Activated naive CD4-positive, alpha-beta T cell treated with anti-CD3 and anti-CD28 coated beads, Interleukin-2, amount 50 U/mL, for 24 hours (primary cell): Measurements from ENCODE around the gene VIM.

Experiments used
- H3K27ac Mint-ChIP-seq: one replicate; pipeline ENCODE4 v1.8.0; 2021; ENCODE audit warnings: mild to moderate bottlenecking, mixed read lengths
- H3K27me3 Mint-ChIP-seq: one replicate; pipeline ENCODE4 v1.8.0; 2021; ENCODE audit warnings: mixed read lengths
- H3K36me3 Mint-ChIP-seq: one replicate; pipeline ENCODE4 v1.8.0; 2021; ENCODE audit warnings: mixed read lengths
- H3K4me1 Mint-ChIP-seq: one replicate; pipeline ENCODE4 v1.8.0; 2021; ENCODE audit warnings: mixed read lengths
- H3K4me3 Mint-ChIP-seq: one replicate; pipeline ENCODE4 v1.8.0; 2021; ENCODE audit warnings: mild to moderate bottlenecking, mixed read lengths
- H3K9me3 Mint-ChIP-seq: one replicate; pipeline ENCODE4 v1.8.0; 2021; ENCODE audit warnings: mixed read lengths

VIM gene

DNA sequence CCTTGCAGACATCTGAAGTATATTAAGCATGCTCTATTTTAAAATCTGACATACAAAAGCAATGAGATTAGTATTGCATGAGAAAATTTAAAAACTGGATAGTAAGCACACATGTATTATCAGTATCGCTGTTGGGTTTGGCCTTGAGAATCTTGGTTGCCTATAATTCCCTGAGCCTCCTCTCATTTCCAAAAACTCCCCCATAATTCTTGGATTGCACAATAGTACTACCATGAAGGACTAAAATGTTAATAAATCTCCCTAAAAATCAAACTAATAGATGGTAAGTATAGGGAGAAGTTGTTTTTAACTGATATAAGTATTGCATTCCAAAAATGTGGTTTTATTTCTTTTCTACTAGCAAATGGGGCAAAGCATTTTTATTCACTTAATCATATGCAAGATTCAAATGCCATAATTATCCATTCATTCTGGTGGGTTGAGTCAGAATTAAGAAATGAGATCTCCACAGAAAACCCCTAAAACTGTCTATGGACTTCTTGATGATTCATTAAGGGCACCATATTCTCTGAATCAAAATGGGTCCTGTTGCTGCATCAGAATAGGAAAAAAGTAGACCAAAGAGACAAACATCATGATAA, 10.3 kb upstream of the VIM start:
- H3K4me1 Mint-ChIP-seq: peaks cover 35% of the 10 kb centered on the region
- peaks cover 10% of the 10 kb centered on the region for H3K36me3 Mint-ChIP-seq
- peak overlapping the region; percentile 91 for H3K27ac Mint-ChIP-seq
- no peaks in the 10 kb centered on the region for H3K27me3 Mint-ChIP-seq
- H3K4me3 Mint-ChIP-seq: peak overlapping the region; percentile 66
- H3K9me3 Mint-ChIP-seq: peaks cover 6% of the 10 kb centered on the region

DNA sequence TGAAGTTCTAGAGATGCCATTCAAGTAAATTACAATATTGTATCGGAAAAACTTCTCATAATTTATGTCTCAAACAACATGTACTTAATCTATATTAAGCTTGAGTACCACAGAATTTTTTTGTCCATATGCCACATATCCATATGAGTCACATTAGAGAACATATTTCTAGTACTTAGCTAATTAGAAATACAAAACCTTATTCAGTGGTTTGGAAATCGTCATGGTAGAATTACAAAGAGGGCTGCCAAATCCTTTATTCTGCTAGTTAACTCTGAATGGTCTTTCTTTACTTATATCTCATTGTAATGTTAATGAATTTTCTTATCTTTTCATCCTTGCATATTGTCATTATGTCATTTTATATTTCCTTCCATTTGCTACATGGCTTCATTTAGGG, 9.0 kb upstream of the VIM start:
- H3K4me1 Mint-ChIP-seq: peaks cover 35% of the 10 kb centered on the region
- H3K27ac Mint-ChIP-seq: no peak overlapping the region
- peaks cover 5% of the 10 kb centered on the region for H3K36me3 Mint-ChIP-seq
- H3K4me3 Mint-ChIP-seq: no peak overlapping the region
- H3K9me3 Mint-ChIP-seq: peaks cover 6% of the 10 kb centered on the region
- no peaks in the 10 kb centered on the region for H3K27me3 Mint-ChIP-seq

GRCh38 chr10:17220652-17221100, 7.4 kb upstream of the VIM start:
- Mint-ChIP-seq H3K9me3 (peaks cover 6% of the 10 kb centered on the region), H3K27ac (peak overlapping the region; percentile 9), H3K36me3 (peaks cover 5% of the 10 kb centered on the region), H3K27me3 (no peaks in the 10 kb centered on the region), H3K4me1 (peaks cover 27% of the 10 kb centered on the region), H3K4me3 (no peak overlapping the region)

DNA sequence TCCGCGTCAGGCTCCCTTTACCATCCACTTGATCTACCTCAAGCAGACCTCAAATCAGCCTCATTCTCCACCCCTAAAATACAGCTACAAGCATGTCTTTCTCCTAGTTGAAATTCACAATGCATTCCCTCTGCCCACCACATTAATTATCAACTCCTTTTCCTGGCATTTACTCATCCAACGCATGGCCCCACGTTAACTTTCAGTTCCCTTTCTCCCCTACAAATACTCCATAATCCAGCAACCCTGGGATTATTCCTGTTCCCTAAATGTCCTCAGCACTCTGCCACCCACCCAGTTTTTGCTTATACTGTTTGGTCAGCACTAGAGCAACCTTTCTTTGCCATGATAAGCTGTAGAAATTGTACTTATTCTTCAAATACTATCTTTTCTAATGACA, 5.7 kb upstream of the VIM start:
- Mint-ChIP-seq H3K27ac (no peak overlapping the region), H3K27me3 (no peaks in the 10 kb centered on the region), H3K4me1 (peaks cover 30% of the 10 kb centered on the region), H3K9me3 (peaks cover 6% of the 10 kb centered on the region), H3K4me3 (no peak overlapping the region), H3K36me3 (peaks cover 5% of the 10 kb centered on the region)

DNA sequence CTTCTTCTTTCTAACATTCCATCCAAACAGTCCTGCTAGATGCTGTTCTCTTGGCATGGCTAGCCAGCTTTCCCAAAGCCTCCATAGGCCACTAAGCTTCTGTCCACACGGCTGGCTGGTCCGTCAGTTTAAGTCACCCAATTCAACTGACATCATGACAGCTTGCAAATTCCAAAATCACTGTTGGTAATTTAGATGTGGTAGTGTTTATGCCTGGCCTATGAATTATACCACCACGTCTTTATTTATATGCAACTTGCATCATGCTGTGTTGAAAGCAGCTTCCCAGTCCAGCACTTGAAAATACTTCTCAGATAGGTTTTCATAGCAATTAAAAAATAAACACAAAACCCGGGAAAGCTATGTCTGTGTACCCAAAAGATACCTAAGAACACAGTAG, 2.2 kb upstream of the VIM start:
- H3K4me3 Mint-ChIP-seq: no peak overlapping the region
- H3K27ac Mint-ChIP-seq: no peak overlapping the region
- H3K27me3 Mint-ChIP-seq: no peaks in the 10 kb centered on the region
- peaks cover 3% of the 10 kb centered on the region for H3K36me3 Mint-ChIP-seq
- no peaks in the 10 kb centered on the region for H3K9me3 Mint-ChIP-seq
- peaks cover 33% of the 10 kb centered on the region for H3K4me1 Mint-ChIP-seq

GRCh38 chr10:17226891-17227303, 1.1 kb upstream of the VIM start:
- Mint-ChIP-seq H3K27ac (peak overlapping the region; percentile 94), H3K4me3 (peak overlapping the region; percentile 94), H3K27me3 (no peaks in the 10 kb centered on the region), H3K36me3 (peaks cover 3% of the 10 kb centered on the region), H3K9me3 (no peaks in the 10 kb centered on the region), H3K4me1 (peaks cover 40% of the 10 kb centered on the region)

DNA sequence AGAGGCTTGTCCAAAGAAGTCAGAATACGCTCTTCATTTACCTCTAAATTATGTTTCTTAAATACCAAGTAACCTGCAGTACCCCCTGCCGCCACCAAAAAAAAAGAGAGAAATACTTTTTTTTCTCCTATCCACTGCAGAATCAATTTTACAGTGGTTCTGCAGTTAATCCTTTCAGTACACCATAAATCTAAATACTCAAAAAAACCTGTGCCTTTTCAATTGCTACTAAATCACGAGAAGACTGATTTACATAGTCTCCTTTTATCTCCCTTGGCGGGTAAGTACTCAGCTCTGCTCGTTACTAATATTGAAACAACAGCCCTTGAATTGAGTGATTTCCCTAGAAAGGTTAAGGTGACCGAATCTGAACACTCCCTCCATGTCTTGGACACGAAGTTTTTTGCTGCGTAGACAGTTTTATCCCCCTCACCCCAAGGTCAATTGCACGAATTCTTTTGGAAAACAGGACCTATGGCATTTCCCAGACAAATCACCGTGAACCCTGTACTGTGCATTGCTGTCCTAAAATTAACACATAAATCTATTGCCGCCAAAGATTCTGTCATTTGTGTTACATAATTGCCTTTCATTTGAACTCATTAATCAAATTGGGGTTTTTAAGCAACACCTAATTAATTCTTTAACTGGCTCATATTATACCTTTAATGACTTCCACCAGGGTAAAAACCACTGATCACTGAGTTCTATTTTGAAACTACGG, 512 bp upstream of the VIM start:
- no peaks in the 10 kb centered on the region for H3K9me3 Mint-ChIP-seq
- peaks cover 46% of the 10 kb centered on the region for H3K4me1 Mint-ChIP-seq
- H3K27ac Mint-ChIP-seq: peak overlapping the region; percentile 94
- peaks cover 6% of the 10 kb centered on the region for H3K36me3 Mint-ChIP-seq
- H3K27me3 Mint-ChIP-seq: no peaks in the 10 kb centered on the region
- H3K4me3 Mint-ChIP-seq: peak overlapping the region; percentile 94

GRCh38 chr10:17229016-17229716, 1.1 kb downstream of the VIM start:
- Mint-ChIP-seq H3K36me3 (peaks cover 9% of the 10 kb centered on the region), H3K9me3 (no peaks in the 10 kb centered on the region), H3K27ac (peak overlapping the region; percentile 94), H3K4me1 (peaks cover 56% of the 10 kb centered on the region), H3K27me3 (no peaks in the 10 kb centered on the region), H3K4me3 (peak overlapping the region; percentile 94)

DNA sequence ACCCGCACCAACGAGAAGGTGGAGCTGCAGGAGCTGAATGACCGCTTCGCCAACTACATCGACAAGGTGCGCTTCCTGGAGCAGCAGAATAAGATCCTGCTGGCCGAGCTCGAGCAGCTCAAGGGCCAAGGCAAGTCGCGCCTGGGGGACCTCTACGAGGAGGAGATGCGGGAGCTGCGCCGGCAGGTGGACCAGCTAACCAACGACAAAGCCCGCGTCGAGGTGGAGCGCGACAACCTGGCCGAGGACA, 1.6 kb downstream of the VIM start:
- peak overlapping the region; percentile 90 for H3K27ac Mint-ChIP-seq
- H3K9me3 Mint-ChIP-seq: no peaks in the 10 kb centered on the region
- H3K27me3 Mint-ChIP-seq: no peaks in the 10 kb centered on the region
- peaks cover 61% of the 10 kb centered on the region for H3K4me1 Mint-ChIP-seq
- peak overlapping the region; percentile 94 for H3K4me3 Mint-ChIP-seq
- H3K36me3 Mint-ChIP-seq: peaks cover 13% of the 10 kb centered on the region

GRCh38 chr10:17229967-17230682, 2.1 kb downstream of the VIM start:
- Mint-ChIP-seq H3K4me3 (peak overlapping the region; percentile 94), H3K27ac (peak overlapping the region; percentile 90), H3K4me1 (peaks cover 66% of the 10 kb centered on the region), H3K27me3 (no peaks in the 10 kb centered on the region), H3K36me3 (peaks cover 14% of the 10 kb centered on the region), H3K9me3 (no peaks in the 10 kb centered on the region)

- H3K9me3 Mint-ChIP-seq: no peaks in the 10 kb centered on the region
- H3K27me3 Mint-ChIP-seq: no peaks in the 10 kb centered on the region
- peaks cover 22% of the 10 kb centered on the region for H3K36me3 Mint-ChIP-seq
- H3K27ac Mint-ChIP-seq: no peak overlapping the region
- peak overlapping the region; percentile 94 for H3K4me3 Mint-ChIP-seq
- peaks cover 68% of the 10 kb centered on the region for H3K4me1 Mint-ChIP-seq
Observed at GRCh38 chr10:17231788-17232187, 3.7 kb downstream of the VIM start.

GRCh38 chr10:17232276-17232960, 4.4 kb downstream of the VIM start:
- Mint-ChIP-seq H3K4me3 (peak overlapping the region; percentile 94), H3K4me1 (peaks cover 62% of the 10 kb centered on the region), H3K27me3 (no peaks in the 10 kb centered on the region), H3K36me3 (peaks cover 22% of the 10 kb centered on the region), H3K9me3 (no peaks in the 10 kb centered on the region), H3K27ac (no peak overlapping the region)

GRCh38 chr10:17233286-17233991, 5.4 kb downstream of the VIM start:
- no peaks in the 10 kb centered on the region for H3K9me3 Mint-ChIP-seq

GRCh38 chr10:17234431-17234945, 6.4 kb downstream of the VIM start:
- no peaks in the 10 kb centered on the region for H3K27me3 Mint-ChIP-seq
- H3K9me3 Mint-ChIP-seq: no peaks in the 10 kb centered on the region
- peak overlapping the region; percentile 7 for H3K27ac Mint-ChIP-seq
- H3K4me3 Mint-ChIP-seq: peak overlapping the region; percentile 31
- peaks cover 53% of the 10 kb centered on the region for H3K4me1 Mint-ChIP-seq
- H3K36me3 Mint-ChIP-seq: peaks cover 23% of the 10 kb centered on the region

More at GRCh38 chr10:17233286-17233991, 5.4 kb downstream of the VIM start:
- no peak overlapping the region for H3K27ac Mint-ChIP-seq
- H3K4me3 Mint-ChIP-seq: peak overlapping the region; percentile 42
- no peaks in the 10 kb centered on the region for H3K27me3 Mint-ChIP-seq
- peaks cover 53% of the 10 kb centered on the region for H3K4me1 Mint-ChIP-seq
- H3K36me3 Mint-ChIP-seq: peaks cover 23% of the 10 kb centered on the region
